Mucosa of rectum (tissue), 2 donors: ENCODE results near the gene UNC13C.

Source experiments
- H3K27ac ChIP-seq, 2 donors: one replicate each; pipeline ENCODE4 v1.7.0; 2013; ENCODE audit warnings: inconsistent platforms in 2 of 2, low read depth in 2 of 2, low read length in 2 of 2
- H3K27me3 ChIP-seq, 2 donors: one replicate each; pipeline ENCODE4 v1.7.0; 2013; ENCODE audit warnings: low read length in 2 of 2; ENCODE audit not compliant: control insufficient read depth in 2 of 2, insufficient read depth in 2 of 2
- H3K36me3 ChIP-seq, 2 donors: one replicate each; pipeline ENCODE4 v1.7.0; 2013; ENCODE audit warnings: low read length in 2 of 2; ENCODE audit not compliant: control insufficient read depth in 2 of 2, insufficient read depth in 2 of 2
- H3K4me1 ChIP-seq, 2 donors: one replicate each; pipeline ENCODE4 v1.7.0; 2013; ENCODE audit warnings: low read length in 2 of 2, mild to moderate bottlenecking in 1 of 2; ENCODE audit not compliant: control insufficient read depth in 2 of 2, insufficient read depth in 2 of 2
- H3K4me3 ChIP-seq, 2 donors: one replicate each; pipeline ENCODE4 v1.7.0; 2013; ENCODE audit warnings: low read length in 2 of 2
- H3K9ac ChIP-seq, 2 donors: one replicate each; pipeline ENCODE4 v1.7.0; 2013; ENCODE audit warnings: low read length in 2 of 2, low read depth in 1 of 2, mild to moderate bottlenecking in 1 of 2
- H3K9me3 ChIP-seq, 2 donors: one replicate each; pipeline ENCODE4 v1.7.0; 2013; ENCODE audit warnings: low read length in 2 of 2; ENCODE audit not compliant: control insufficient read depth in 2 of 2
- donor health status: healthy.
- donor health status: Normal muscosa, but diverticular disease.

UNC13C gene

GRCh38 chr15:53979051-53979788 is 979 bp downstream of the UNC13C start:
- H3K27ac ChIP-seq = no peak overlapping the region
- no peak overlapping the region for H3K4me3 ChIP-seq
- H3K4me1 ChIP-seq = peaks cover 0 to 2% of the 10 kb centered on the region in 2 donors
- H3K36me3 ChIP-seq = no peaks in the 10 kb centered on the region
- peaks cover 0 to 16% of the 10 kb centered on the region in 2 donors for H3K27me3 ChIP-seq
- no peak overlapping the region for H3K9ac ChIP-seq
- no peaks in the 10 kb centered on the region for H3K9me3 ChIP-seq

- no peak overlapping the region for H3K27ac ChIP-seq
- peaks cover 0 to 2% of the 10 kb centered on the region in 2 donors for H3K4me1 ChIP-seq
- no peaks in the 10 kb centered on the region for H3K36me3 ChIP-seq
- H3K4me3 ChIP-seq = no peak overlapping the region
- H3K9ac ChIP-seq = no peak overlapping the region
- no peaks in the 10 kb centered on the region for H3K9me3 ChIP-seq
- peaks cover 0 to 16% of the 10 kb centered on the region in 2 donors for H3K27me3 ChIP-seq
These were observed 1.8 kb downstream of the UNC13C start for GRCh38 chr15:53980021-53980420.

GRCh38 chr15:53982071-53982680 is 3.9 kb downstream of the UNC13C start:
- H3K9me3 ChIP-seq = no peaks in the 10 kb centered on the region
- no peak overlapping the region for H3K4me3 ChIP-seq
- no peak overlapping the region for H3K9ac ChIP-seq
- no peak overlapping the region for H3K27ac ChIP-seq
- peaks cover 0 to 2% of the 10 kb centered on the region in 2 donors for H3K4me1 ChIP-seq
- H3K36me3 ChIP-seq = no peaks in the 10 kb centered on the region
- peaks cover 0 to 13% of the 10 kb centered on the region in 2 donors for H3K27me3 ChIP-seq

- H3K27ac ChIP-seq = no peak overlapping the region
- peaks cover 0 to 13% of the 10 kb centered on the region in 2 donors for H3K27me3 ChIP-seq
- no peak overlapping the region for H3K4me3 ChIP-seq
- H3K9me3 ChIP-seq = no peaks in the 10 kb centered on the region
- peaks cover 0 to 2% of the 10 kb centered on the region in 2 donors for H3K4me1 ChIP-seq
- no peak overlapping the region for H3K9ac ChIP-seq
- no peaks in the 10 kb centered on the region for H3K36me3 ChIP-seq
These were observed 4.6 kb downstream of the UNC13C start for GRCh38 chr15:53982876-53983275.

GRCh38 chr15:53984221-53984620 is 6.0 kb downstream of the UNC13C start:
- H3K27me3 ChIP-seq = peaks cover 0 to 4% of the 10 kb centered on the region in 2 donors
- no peak overlapping the region for H3K4me3 ChIP-seq
- no peak overlapping the region for H3K9ac ChIP-seq
- H3K36me3 ChIP-seq = no peaks in the 10 kb centered on the region
- H3K4me1 ChIP-seq = no peaks in the 10 kb centered on the region
- H3K27ac ChIP-seq = no peak overlapping the region
- no peaks in the 10 kb centered on the region for H3K9me3 ChIP-seq

- no peak overlapping the region for H3K27ac ChIP-seq
- H3K9ac ChIP-seq = no peak overlapping the region
- no peak overlapping the region for H3K4me3 ChIP-seq
- no peaks in the 10 kb centered on the region for H3K9me3 ChIP-seq
- no peaks in the 10 kb centered on the region for H3K4me1 ChIP-seq
- H3K27me3 ChIP-seq = no peaks in the 10 kb centered on the region
- no peaks in the 10 kb centered on the region for H3K36me3 ChIP-seq
These were observed 7.3 kb downstream of the UNC13C start for GRCh38 chr15:53985562-53985961.

GRCh38 chr15:53987480-53987879 is 9.2 kb downstream of the UNC13C start:
- Histone ChIP-seq H3K27me3 (no peaks in the 10 kb centered on the region), H3K9me3 (no peaks in the 10 kb centered on the region), H3K4me1 (no peaks in the 10 kb centered on the region), H3K9ac (no peak overlapping the region), H3K4me3 (no peak overlapping the region), H3K27ac (no peak overlapping the region), H3K36me3 (no peaks in the 10 kb centered on the region)

GRCh38 chr15:54007256-54007655 is 29.0 kb downstream of the UNC13C start:
- no peak overlapping the region for H3K4me3 ChIP-seq
- no peaks in the 10 kb centered on the region for H3K27me3 ChIP-seq
- no peak overlapping the region for H3K9ac ChIP-seq
- no peaks in the 10 kb centered on the region for H3K4me1 ChIP-seq
- no peak overlapping the region for H3K27ac ChIP-seq
- no peaks in the 10 kb centered on the region for H3K36me3 ChIP-seq
- H3K9me3 ChIP-seq = no peaks in the 10 kb centered on the region

GRCh38 chr15:54011656-54012055 is 33.4 kb downstream of the UNC13C start:
- Histone ChIP-seq H3K27me3 (no peaks in the 10 kb centered on the region), H3K36me3 (no peaks in the 10 kb centered on the region), H3K9me3 (no peaks in the 10 kb centered on the region), H3K4me3 (no peak overlapping the region), H3K27ac (no peak overlapping the region), H3K4me1 (no peaks in the 10 kb centered on the region), H3K9ac (no peak overlapping the region)

GRCh38 chr15:54014067-54014655 is 35.9 kb downstream of the UNC13C start:
- no peak overlapping the region for H3K4me3 ChIP-seq
- H3K9ac ChIP-seq = no peak overlapping the region
- no peaks in the 10 kb centered on the region for H3K9me3 ChIP-seq
- no peak overlapping the region for H3K27ac ChIP-seq
- no peaks in the 10 kb centered on the region for H3K4me1 ChIP-seq
- H3K27me3 ChIP-seq = no peaks in the 10 kb centered on the region
- no peaks in the 10 kb centered on the region for H3K36me3 ChIP-seq
